H9 (cell line): Measurements from ENCODE around the gene POC1B. TPM values are rescaled to one million over a fixed set of nuclear protein-coding genes. Genes with fewer than 3 reads are reported as not detected.

ENCODE experiments used
- DNase-seq: peaks from one replicate; pipeline ENCODE4 v3.0.0-alpha.2; 2017
- H2AFZ ChIP-seq: one replicate; pipeline ENCODE4 v1.6.1; 2013; ENCODE audit warnings: mild to moderate bottlenecking, low read length, control low read depth, moderate library complexity
- H2AK5ac ChIP-seq: 2 replicates; pipeline ENCODE4 v1.6.1; 2013; ENCODE audit warnings: low read length, control low read depth, mixed read lengths; ENCODE audit not compliant: insufficient read length
- H2BK120ac ChIP-seq: one replicate; pipeline ENCODE4 v1.6.1; 2013; ENCODE audit warnings: low read depth, mild to moderate bottlenecking, low read length, control low read depth, inconsistent platforms; ENCODE audit not compliant: poor library complexity, severe bottlenecking
- H2BK12ac ChIP-seq: 2 replicates; pipeline ENCODE4 v1.6.1; 2013; ENCODE audit warnings: low read length, control low read depth, mixed read lengths, low read depth; ENCODE audit not compliant: insufficient read length
- H2BK15ac ChIP-seq: 2 replicates; pipeline ENCODE4 v1.6.1; 2013; ENCODE audit warnings: low read depth, low read length, control low read depth
- H2BK20ac ChIP-seq: one replicate; pipeline ENCODE4 v1.6.1; 2013; ENCODE audit warnings: low read depth, mild to moderate bottlenecking, low read length, control low read depth, inconsistent platforms; ENCODE audit not compliant: poor library complexity, severe bottlenecking
- H2BK5ac ChIP-seq: 2 replicates; pipeline ENCODE4 v1.6.1; 2013; ENCODE audit warnings: low read length, control low read depth, mixed read lengths; ENCODE audit not compliant: insufficient read length
- H3K14ac ChIP-seq: 2 replicates; pipeline ENCODE4 v1.6.1; 2013; ENCODE audit warnings: low read length, control low read depth; ENCODE audit not compliant: insufficient read depth
- H3K18ac ChIP-seq: 2 replicates; pipeline ENCODE4 v1.6.1; 2013; ENCODE audit warnings: low read depth, mild to moderate bottlenecking, mixed read lengths, low read length, control low read depth; ENCODE audit not compliant: insufficient read length
- H3K23ac ChIP-seq: 2 replicates; pipeline ENCODE4 v1.6.1; 2013; ENCODE audit warnings: low read length, control low read depth, mixed read lengths, low read depth; ENCODE audit not compliant: insufficient read length
- H3K23me2 ChIP-seq: 2 replicates; pipeline ENCODE4 v1.6.1; 2013; ENCODE audit warnings: low read depth, mild to moderate bottlenecking, mixed read lengths, low read length, control low read depth; ENCODE audit not compliant: insufficient read length, poor library complexity, severe bottlenecking
- H3K27ac ChIP-seq: 2 replicates; pipeline ENCODE4 v1.5.1; 2013; ENCODE audit warnings: low read length, control low read depth, mixed read lengths, low read depth; ENCODE audit not compliant: insufficient read length
- H3K27me3 ChIP-seq: 2 replicates; pipeline ENCODE4 v1.6.1; 2013; ENCODE audit warnings: low read length, control low read depth, inconsistent platforms; ENCODE audit not compliant: insufficient read depth
- H3K4ac ChIP-seq: 2 replicates; pipeline ENCODE4 v1.6.1; 2013; ENCODE audit warnings: low read depth, mild to moderate bottlenecking, control low read depth, inconsistent platforms, low read length, moderate library complexity
- H3K4me1 ChIP-seq: 2 replicates; pipeline ENCODE4 v1.6.1; 2013; ENCODE audit warnings: low read length, control low read depth, inconsistent platforms; ENCODE audit not compliant: insufficient read depth
- H3K4me2 ChIP-seq: 2 replicates; pipeline ENCODE4 v1.6.1; 2013; ENCODE audit warnings: low read length, control low read depth, mixed read lengths; ENCODE audit not compliant: insufficient read length, insufficient read depth
- H3K56ac ChIP-seq: 2 replicates; pipeline ENCODE4 v1.6.1; 2013; ENCODE audit warnings: low read depth, mild to moderate bottlenecking, mixed read lengths, low read length, control low read depth; ENCODE audit not compliant: insufficient read length
- H3K79me1 ChIP-seq: 2 replicates; pipeline ENCODE4 v1.6.1; 2013; ENCODE audit warnings: low read depth, mild to moderate bottlenecking, moderate library complexity, low read length, control low read depth, inconsistent platforms; ENCODE audit not compliant: insufficient read depth, poor library complexity, severe bottlenecking
- H3K79me2 ChIP-seq: 2 replicates; pipeline ENCODE4 v1.6.1; 2013; ENCODE audit warnings: low read length, control low read depth, inconsistent platforms; ENCODE audit not compliant: insufficient read depth
- H3K9ac ChIP-seq: 2 replicates; pipeline ENCODE4 v1.6.1; 2013; ENCODE audit warnings: low read length, control low read depth, mixed read lengths; ENCODE audit not compliant: insufficient read length; ENCODE audit errors: extremely low read depth
- H3K9me3 ChIP-seq: one replicate; pipeline ENCODE4 v1.6.1; 2013; ENCODE audit warnings: low read depth, low read length, inconsistent platforms; ENCODE audit not compliant: control insufficient read depth
- H3T11ph ChIP-seq: one replicate; pipeline ENCODE4 v1.6.1; 2013; ENCODE audit warnings: mild to moderate bottlenecking, low read length, control low read depth, inconsistent platforms
- H4K20me1 ChIP-seq: one replicate; pipeline ENCODE4 v1.6.1; 2013; ENCODE audit not compliant: control insufficient read depth, insufficient read length, insufficient read depth
- H4K5ac ChIP-seq: 2 replicates; pipeline ENCODE4 v1.6.1; 2013; ENCODE audit warnings: low read depth, mild to moderate bottlenecking, mixed read lengths, low read length, control low read depth; ENCODE audit not compliant: insufficient read length
- H4K8ac ChIP-seq: replicated peaks from 2 replicates; pipeline ENCODE4 v1.6.1; 2013; ENCODE audit warnings: low read length, control low read depth, mixed read lengths, low read depth; ENCODE audit not compliant: insufficient read length
- H4K91ac ChIP-seq: 2 replicates; pipeline ENCODE4 v1.6.1; 2013; ENCODE audit warnings: low read depth, mild to moderate bottlenecking, moderate library complexity, mixed read lengths, low read length, control low read depth; ENCODE audit not compliant: insufficient read length
- H3K27ac Mint-ChIP-seq, 3 experiments: 2 replicates in 2 of 3; 3 replicates in 1 of 3; pipeline ENCODE4 v1.8.0; 2020 to 2021; ENCODE audit warnings: mixed read lengths in 3 of 3, mild to moderate bottlenecking in 1 of 3, moderate library complexity in 1 of 3
- H3K27me3 Mint-ChIP-seq: 2 replicates; pipeline ENCODE4 v1.8.0; 2021; ENCODE audit warnings: low read depth, mild to moderate bottlenecking, moderate library complexity, mixed read lengths
- H3K36me3 Mint-ChIP-seq, 3 experiments: 2 replicates in 2 of 3; 3 replicates in 1 of 3; pipeline ENCODE4 v1.8.0; 2020 to 2021; ENCODE audit warnings: low read depth in 3 of 3, mixed read lengths in 3 of 3; ENCODE audit not compliant: insufficient read depth in 1 of 3
- H3K4me1 Mint-ChIP-seq, 2 experiments: 2 replicates each; pipeline ENCODE4 v1.8.0; 2020; ENCODE audit warnings: mixed read lengths in 2 of 2
- H3K4me3 Mint-ChIP-seq, 2 experiments: 2 replicates in 1 of 2; 3 replicates in 1 of 2; pipeline ENCODE4 v1.8.0; 2020 to 2021; ENCODE audit warnings: mild to moderate bottlenecking in 2 of 2, mixed read lengths in 2 of 2, moderate library complexity in 1 of 2
- H3K9me3 Mint-ChIP-seq, 2 experiments: 2 replicates in 1 of 2; 3 replicates in 1 of 2; pipeline ENCODE4 v1.8.0; 2020; ENCODE audit warnings: mild to moderate bottlenecking in 2 of 2, mixed read lengths in 2 of 2, moderate library complexity in 1 of 2
- CTCF ChIP-seq: fragments of 200-600 bp; sonication (generic); conservative IDR thresholded peaks from 3 replicates; pipeline ENCODE4 v1.8.0; 2021; ENCODE audit warnings: antibody characterized with exemption, mild to moderate bottlenecking
- WGBS: extraction: QIAGEN DNeasy Blood & Tissue Kit; methylation state at CpG from one replicate; pipeline ENCODE4 v1.1.7; 2013; ENCODE audit warnings: missing lambda C conversion rate, low lambda C conversion rate, mixed read lengths; ENCODE audit not compliant: insufficient read length; ENCODE audit errors: extremely low coverage; 5-methylcytosine and 5-hydroxymethylcytosine counted together
- total RNA-seq: library from RNA; stranded (reverse); gene quantifications from 2 replicates; pipeline ENCODE4 v1.2.1, GENCODE V29; 2021

Gene POC1B
- total RNA-seq, 1 experiment from 2014 or later, result 12.5 TPM

GRCh38 chr12:89393551-89394121, 132.2 kb downstream of the POC1B start:
- H2BK12ac ChIP-seq, result no peak overlapping the region
- no peaks in the 10 kb centered on the region for H4K20me1 ChIP-seq
- Mint-ChIP-seq H3K9me3 (no peaks in the 10 kb centered on the region; a peak in 1 of 5 replicates), H3K36me3 (peaks cover 0 to 3% (median 0%) of the 10 kb centered on the region in 3 experiments; a peak in 1 of 7 replicates), H3K4me3 (no peak overlapping the region), H3K27ac (no peak overlapping the region), H3K27me3 (no peaks in the 10 kb centered on the region; the same call in 1 of the 2 replicates), H3K4me1 (peaks cover 5 to 7% of the 10 kb centered on the region in 2 experiments)
- no peak overlapping the region for H3K14ac ChIP-seq
- no peak for TF ChIP-seq CTCF
- H2BK20ac ChIP-seq, result no peak overlapping the region
- H3K4ac ChIP-seq, result no peak overlapping the region
- no peak overlapping the region for H2BK15ac ChIP-seq
- H3K79me2 ChIP-seq, result no peaks in the 10 kb centered on the region
- no peaks in the 10 kb centered on the region for H3K27me3 ChIP-seq
- H2AK5ac ChIP-seq, result no peak overlapping the region
- H3K9ac ChIP-seq, result no peak overlapping the region
- H3K79me1 ChIP-seq, result no peaks in the 10 kb centered on the region
- DNase-seq, result no peak
- no peak overlapping the region for H3K27ac ChIP-seq
- H2BK5ac ChIP-seq, result no peak overlapping the region
- no CpG with 5 or more reads among the region's 3 CpGs for WGBS
- H2BK120ac ChIP-seq, result no peak overlapping the region
- H2AFZ ChIP-seq, result no peak overlapping the region
- H3T11ph ChIP-seq, result no peak overlapping the region
- no peak overlapping the region for H3K18ac ChIP-seq
- H3K56ac ChIP-seq, result no peak overlapping the region
- no peaks in the 10 kb centered on the region for H3K23me2 ChIP-seq
- no peak overlapping the region for H3K4me2 ChIP-seq
- no peaks in the 10 kb centered on the region for H3K9me3 ChIP-seq
- H3K23ac ChIP-seq, result no peak overlapping the region
- H4K8ac ChIP-seq, result no peak overlapping the region
- no peak overlapping the region for H4K91ac ChIP-seq
- H3K4me1 ChIP-seq, result no peaks in the 10 kb centered on the region
- H4K5ac ChIP-seq, result no peak overlapping the region
